Stimulated activated CD4-positive, alpha-beta T cell treated with anti-CD3 and anti-CD28 coated beads, Interleukin-1b, Interleukin-23, amount 100 ng/mL, for 24 hours (primary cell): ENCODE data around the gene MPV17.
"Not testable (repeated sequence)": the region's sequence is repeated elsewhere in the genome, so short reads cannot be mapped to it uniquely, and the experiment has no call there.

Experiments used
- DNase-seq, 4 experiments: peaks; one replicate each; pipeline ENCODE4 v3.0.0-alpha.2; 2020; ENCODE audit warnings: low read depth in 4 of 4, low spot score in 1 of 4

MPV17 gene

GRCh38 chr2:27323596-27324285 is 844 bp upstream of the MPV17 start:
- no peak for DNase-seq

DNA sequence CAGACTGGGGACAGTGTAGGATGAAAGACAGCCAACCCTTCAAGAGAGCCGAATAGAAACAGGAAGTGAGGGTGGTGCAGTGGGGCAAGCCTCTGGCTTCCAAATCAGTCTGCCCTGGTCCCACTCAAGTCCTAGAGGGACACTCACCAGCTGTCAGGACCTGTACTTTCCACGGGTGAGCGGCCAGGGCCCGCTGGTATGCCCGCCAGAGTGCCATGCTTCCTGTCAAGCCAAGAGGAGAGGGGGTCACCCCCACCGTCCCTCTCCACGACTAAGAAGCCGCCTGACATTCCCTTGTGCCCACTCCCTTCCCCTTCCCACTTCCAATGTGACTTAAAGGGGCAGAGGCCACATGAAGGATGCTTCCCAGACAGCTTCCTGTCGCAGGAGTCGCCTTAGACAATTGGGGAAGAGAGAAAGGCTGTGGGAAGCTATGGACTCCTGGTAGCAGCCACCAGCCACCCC is 564 bp downstream of the MPV17 start:
- no peak for DNase-seq

GRCh38 chr2:27320958-27321543 is 1.8 kb downstream of the MPV17 start:
- no peak for DNase-seq

DNA sequence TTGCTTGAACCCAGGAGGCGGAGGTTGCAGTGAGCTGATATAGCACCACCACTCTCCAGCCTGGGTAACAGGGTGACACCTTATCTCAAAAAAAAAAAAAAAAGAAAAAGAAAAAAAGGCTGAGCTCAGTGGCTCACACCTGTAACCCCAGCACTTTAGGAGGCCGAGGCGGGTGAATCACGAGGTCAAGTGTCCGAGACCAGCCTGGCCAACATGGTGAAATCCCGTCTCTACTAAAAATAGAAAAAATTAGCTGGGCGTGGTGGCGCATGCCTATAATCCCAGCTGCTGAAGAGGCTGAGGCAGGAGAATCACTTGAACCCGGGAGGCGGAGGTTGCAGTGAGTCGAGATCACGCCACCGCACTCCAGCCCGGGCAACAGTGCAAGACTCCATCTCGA is 3.1 kb downstream of the MPV17 start:
- DNase-seq: not testable (repeated sequence)

DNA sequence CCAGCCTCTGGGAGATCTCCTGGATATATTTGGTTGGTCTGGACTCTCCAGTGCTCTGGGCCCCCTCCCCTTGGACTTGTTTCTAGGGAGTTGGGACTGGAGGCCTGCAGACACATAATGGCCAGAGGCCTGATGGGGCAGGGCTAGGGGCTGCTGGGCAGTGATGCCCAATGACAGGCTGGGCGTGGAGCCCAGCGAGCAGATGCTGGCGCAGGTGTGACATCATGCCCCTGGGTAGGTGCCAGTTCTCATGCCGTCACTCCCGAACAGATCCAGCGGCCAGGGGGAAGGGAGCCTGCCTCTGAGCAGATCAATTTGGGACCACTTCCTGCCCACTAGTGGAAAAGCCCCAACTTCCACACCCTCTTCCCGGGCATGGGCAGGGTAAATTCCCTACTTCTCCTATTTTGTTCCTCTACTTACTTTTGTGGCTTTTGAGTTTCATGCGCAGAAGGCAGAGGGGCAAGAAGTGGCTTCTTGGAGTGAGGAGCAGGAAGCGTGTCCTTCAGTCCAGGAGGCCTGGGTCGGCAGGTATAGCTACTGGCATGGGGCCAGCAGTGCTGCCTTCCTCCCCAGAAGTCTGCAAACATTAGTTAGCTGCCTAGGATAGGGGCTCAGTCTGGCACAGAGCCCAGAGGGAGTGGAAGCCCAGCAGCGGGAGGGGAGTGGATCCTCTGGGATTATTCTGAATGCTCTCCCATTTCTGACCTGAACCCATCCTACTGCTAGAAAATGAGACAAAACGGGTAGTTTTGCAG is 6.1 kb downstream of the MPV17 start:
- no peak for DNase-seq

DNA sequence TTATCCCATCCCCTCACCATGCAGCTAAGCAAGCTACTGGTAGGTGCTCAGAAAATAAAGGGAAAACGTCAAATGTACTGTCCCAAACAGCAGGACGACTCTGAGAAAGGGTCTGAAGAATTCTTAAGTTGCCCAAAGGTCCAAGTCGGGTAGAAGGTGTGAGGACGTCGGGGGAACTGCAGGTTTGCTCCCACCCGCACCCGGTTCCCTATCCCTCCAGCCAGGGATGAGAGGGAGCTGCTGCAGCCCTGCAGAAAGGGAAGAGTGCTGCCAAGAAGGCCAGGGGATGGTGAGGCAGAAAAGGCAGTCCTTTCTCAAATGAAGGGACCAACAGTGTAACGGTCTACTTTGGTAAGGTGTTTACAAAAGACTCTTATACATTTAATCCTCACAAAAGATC is 7.8 kb downstream of the MPV17 start:
- DNase-seq: no peak

GRCh38 chr2:27314709-27315108 is 8.2 kb downstream of the MPV17 start:
- no peak for DNase-seq

- DNase-seq: no peak
Measured at GRCh38 chr2:27313882-27314645, 8.8 kb downstream of the MPV17 start.

DNA sequence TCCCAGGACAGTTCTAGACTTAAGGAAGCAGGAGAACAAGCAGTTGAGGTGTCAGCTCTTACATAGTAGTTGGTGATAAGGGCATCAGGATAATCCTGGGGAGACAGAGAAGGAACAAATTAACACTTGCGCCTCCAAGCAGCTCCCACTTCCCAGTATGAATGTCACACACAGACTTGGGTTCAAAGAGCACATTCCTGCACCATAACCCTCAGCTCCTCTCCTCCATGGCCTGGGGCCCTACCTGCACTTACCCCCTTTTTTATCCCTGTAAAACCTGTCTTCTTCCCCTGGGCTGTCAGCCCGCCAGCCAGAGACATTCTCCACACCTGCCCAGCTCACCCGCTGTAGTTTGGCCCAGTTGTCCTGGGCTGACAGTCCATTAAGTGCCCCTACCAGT is 10.7 kb downstream of the MPV17 start:
- DNase-seq: no peak

DNA sequence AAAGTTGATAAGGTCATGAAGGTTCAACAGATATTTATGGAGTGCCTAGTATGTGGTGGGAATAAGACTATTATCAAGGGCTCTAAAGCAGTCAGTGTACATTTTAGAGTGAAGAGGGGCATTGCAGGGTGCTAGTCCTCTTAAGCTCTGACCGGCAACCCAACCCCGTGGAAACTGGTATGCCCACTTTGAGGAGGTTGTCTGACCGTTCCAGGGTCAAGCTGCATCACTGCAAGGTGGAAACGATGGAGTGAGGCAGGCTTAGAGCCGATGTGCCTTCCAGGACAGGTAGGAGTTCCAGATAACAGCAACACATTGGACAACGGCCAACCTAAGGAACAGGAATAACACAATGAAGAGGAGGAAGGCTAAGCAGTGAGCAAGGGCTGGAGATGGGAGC is 13.2 kb downstream of the MPV17 start:
- no peak for DNase-seq

DNA sequence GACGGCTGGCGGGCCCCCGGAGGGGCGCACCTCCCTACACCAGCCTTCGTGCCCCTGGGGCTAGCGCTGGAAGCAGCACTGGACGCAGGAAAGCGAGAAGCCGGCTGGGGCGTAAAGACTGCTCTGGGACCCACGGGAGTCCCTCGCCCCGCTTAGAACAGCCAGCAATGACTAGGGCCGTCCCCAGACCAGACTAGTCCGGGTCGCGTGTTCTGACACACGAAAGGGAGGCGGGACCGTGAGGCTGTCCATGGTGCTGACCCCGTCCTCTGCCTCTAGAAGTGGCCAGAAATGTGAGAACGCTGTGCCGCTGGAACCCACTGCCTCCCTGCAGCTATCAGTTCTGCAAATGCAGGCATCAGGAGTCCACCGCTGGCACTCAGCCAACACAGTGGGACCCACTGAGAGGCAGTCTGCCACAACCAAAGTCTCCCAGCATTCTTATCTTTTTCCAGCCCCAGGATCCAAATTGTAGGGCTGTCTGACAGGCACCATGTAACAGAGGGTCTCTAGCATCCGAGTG is 14.5 kb downstream of the MPV17 start, which contains the start of gene UCN:
Gene UCN, minus strand, starts transcription at position 87 of the 523 bp plus-strand sequence. CDS start 550 bp downstream, outside the sequence.
- no peak for DNase-seq

DNA sequence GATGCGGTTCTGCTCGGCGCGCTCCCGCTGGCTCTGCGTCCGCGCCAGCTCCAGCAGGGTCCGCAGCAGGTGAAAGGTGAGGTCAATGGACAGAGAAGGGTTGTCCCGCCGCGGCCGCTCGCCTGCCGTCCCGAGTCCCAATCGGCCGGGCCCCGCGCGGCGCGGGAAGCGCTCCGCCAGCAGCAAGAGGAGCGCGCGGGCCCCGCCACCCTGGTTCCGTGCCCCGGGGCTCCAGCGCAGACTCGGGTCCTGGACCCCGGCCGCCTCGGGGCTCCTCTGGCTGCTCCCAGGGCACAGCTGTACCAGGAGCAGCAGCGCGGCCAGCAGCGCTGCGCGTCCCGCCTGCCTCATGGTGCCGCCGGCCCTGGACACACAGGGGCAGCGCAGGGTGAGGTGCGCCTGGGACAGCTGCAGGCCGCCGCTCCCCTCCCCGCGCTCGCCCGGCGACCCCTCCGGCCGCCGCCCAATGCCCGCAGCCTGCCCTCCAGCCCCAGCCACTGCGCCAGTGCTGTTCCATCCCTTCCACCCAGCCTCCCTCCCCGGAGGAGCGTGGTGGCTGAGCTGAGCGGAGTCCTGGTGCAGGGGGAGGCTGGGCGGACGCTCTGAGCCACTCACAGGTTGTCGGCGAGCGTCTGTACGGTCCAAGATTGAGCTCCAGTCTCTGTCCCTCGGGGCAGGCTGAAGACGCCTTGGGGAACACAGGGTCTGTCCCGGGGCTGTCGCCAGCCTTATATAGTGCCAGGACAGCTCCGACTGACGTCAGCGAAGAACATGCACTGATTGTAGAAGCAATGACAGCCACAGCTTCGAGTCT is 15.1 kb downstream of the MPV17 start:
- DNase-seq: no peak

GRCh38 chr2:27307287-27307544 is 15.7 kb downstream of the MPV17 start:
- DNase-seq: no peak

- DNase-seq: peak in 1 of 4 experiments; percentile 27
Measured at GRCh38 chr2:27306573-27307286, 16.2 kb downstream of the MPV17 start.

DNA sequence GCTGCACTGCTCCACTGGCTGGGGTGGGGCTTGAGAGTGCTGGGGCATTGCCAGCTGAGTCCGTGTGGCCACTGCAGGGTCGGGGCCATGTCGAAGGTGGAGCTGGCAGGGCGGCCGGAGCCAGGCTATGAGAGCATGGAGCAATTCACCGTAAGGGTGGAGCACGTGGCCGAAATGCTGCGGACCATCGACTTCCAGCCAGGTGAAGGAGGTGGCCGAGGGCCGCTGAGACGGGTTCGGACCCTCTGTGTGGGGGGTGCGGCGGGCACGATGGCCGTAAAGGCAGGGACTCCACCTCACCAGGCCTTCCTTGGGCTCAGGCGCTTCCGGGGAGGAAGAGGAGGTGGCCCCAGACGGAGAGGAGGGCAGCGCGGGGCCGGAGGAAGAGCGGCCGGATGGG is 16.8 kb downstream of the MPV17 start:
- no peak for DNase-seq

DNA sequence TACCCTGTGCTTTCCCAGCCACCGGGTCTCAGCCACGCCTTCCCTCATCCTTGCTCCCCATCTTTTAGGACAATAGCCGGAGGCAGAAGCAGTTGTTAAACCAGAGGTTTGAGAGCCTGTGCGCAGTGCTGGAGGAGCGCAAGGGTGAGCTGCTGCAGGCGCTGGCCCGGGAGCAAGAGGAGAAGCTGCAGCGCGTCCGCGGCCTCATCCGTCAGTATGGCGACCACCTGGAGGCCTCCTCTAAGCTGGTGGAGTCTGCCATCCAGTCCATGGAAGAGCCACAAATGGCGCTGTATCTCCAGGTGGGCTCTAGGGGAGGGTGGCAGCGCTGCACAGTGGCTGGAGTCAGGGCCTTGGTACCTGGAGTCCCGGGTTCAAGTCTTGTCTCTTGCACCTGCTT is 17.4 kb downstream of the MPV17 start:
- no peak for DNase-seq

GRCh38 chr2:27304488-27305240 is 18.2 kb downstream of the MPV17 start:
- no peak for DNase-seq

- no peak for DNase-seq
Measured at GRCh38 chr2:27303093-27304025, 19.5 kb downstream of the MPV17 start.
